ENCODE results near the gene HTR3C. TPM values are rescaled to one million over a fixed set of nuclear protein-coding genes. Genes with fewer than 3 reads are reported as not detected.
A peak's percentile ranks its signal among the peaks of the same experiment; 100 is the strongest.

Gene HTR3C
- total and polyA plus RNA-seq, 7 donors = 0.19 to 0.60 TPM; not detected in 5

- Histone ChIP-seq H3K27me3 (no peaks in the 10 kb centered on the region), H3K36me3 (peaks cover 0 to 23% (median 7%) of the 10 kb centered on the region in 4 donors), H3K27ac (no peak overlapping the region), H3K4me1 (peaks cover 0 to 27% (median 12%) of the 10 kb centered on the region in 4 donors), H3K9me3 (no peaks in the 10 kb centered on the region), H3K4me3 (peak overlapping the region in 1 of 4 donors; percentile 87)
- intact Hi-C loops (cut with DNase I) = loop anchor here (2.0 to 5.0 kb wide), 4 partner anchors 119 to 319 kb away; partner anchors contain the start of genes ABCF3, ALG3, EEF1AKMT4 and EIF2B5
- 54 to 81% methylated on average over 5 of the region's 5 CpGs for WGBS, 2 donors
- DNase-seq = no peak
- TF ChIP-seq POLR2AphosphoS5 (IDR thresholded peaks at IDR 0.05) (no peak), EP300 (IDR thresholded peaks at IDR 0.05) (no peak)
Measured at GRCh38 chr3:184016169-184016570, 36.7 kb upstream of the HTR3C start.

- peaks cover 0 to 18% (median 7%) of the 10 kb centered on the region in 4 donors for H3K36me3 ChIP-seq
- no peaks in the 10 kb centered on the region for H3K9me3 ChIP-seq
- H3K4me3 ChIP-seq = peak overlapping the region; percentile 78 to 98 (median 88)
- TF ChIP-seq EP300 (IDR thresholded peaks at IDR 0.05) = no peak
- no peak for TF ChIP-seq POLR2AphosphoS5 (IDR thresholded peaks at IDR 0.05)
- TF ChIP-seq, protein P1, sequence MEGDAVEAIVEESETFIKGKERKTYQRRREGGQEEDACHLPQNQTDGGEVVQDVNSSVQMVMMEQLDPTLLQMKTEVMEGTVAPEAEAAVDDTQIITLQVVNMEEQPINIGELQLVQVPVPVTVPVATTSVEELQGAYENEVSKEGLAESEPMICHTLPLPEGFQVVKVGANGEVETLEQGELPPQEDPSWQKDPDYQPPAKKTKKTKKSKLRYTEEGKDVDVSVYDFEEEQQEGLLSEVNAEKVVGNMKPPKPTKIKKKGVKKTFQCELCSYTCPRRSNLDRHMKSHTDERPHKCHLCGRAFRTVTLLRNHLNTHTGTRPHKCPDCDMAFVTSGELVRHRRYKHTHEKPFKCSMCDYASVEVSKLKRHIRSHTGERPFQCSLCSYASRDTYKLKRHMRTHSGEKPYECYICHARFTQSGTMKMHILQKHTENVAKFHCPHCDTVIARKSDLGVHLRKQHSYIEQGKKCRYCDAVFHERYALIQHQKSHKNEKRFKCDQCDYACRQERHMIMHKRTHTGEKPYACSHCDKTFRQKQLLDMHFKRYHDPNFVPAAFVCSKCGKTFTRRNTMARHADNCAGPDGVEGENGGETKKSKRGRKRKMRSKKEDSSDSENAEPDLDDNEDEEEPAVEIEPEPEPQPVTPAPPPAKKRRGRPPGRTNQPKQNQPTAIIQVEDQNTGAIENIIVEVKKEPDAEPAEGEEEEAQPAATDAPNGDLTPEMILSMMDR (IDR thresholded peaks at IDR 0.05) = peak in 2 of 4 experiments; percentile 74 to 99
- TF ChIP-seq POLR2A (IDR thresholded peaks at IDR 0.05) = no peak
- 9 to 13% methylated on average over 57 of the region's 57 CpGs for WGBS, 2 donors
- intact Hi-C loops (cut with DNase I) = loop anchor here (1.0 to 5.0 kb wide), 5 partner anchors 118 to 320 kb away; partner anchors contain the start of genes ABCF3, ALG3, EEF1AKMT4 and EIF2B5
- no peaks in the 10 kb centered on the region for H3K27me3 ChIP-seq
- peaks cover 0 to 27% (median 12%) of the 10 kb centered on the region in 4 donors for H3K4me1 ChIP-seq
- H3K27ac ChIP-seq = peak overlapping the region; percentile 83 to 85 (median 85)
- DNase-seq = peak; percentile 73
Measured at GRCh38 chr3:184016811-184017671, 35.8 kb upstream of the HTR3C start.

- Histone ChIP-seq H3K27ac (peak within 1 kb of the TSS; percentile 83 to 85 (median 85)), H3K4me1 (peaks cover 0 to 27% (median 12%) of the 10 kb centered on the region in 4 donors), H3K27me3 (no peaks in the 10 kb centered on the region), H3K4me3 (peak within 1 kb of the TSS; percentile 78 to 98 (median 88)), H3K36me3 (peaks cover 0 to 12% (median 7%) of the 10 kb centered on the region in 4 donors), H3K9me3 (no peaks in the 10 kb centered on the region)
- peak; percentile 97 for DNase-seq
- TF ChIP-seq POLR2AphosphoS5 (IDR thresholded peaks at IDR 0.05) (peak in 3 of 4 donors; percentile 61 to 73 (median 63)), POLR2A (IDR thresholded peaks at IDR 0.05) (no peak), EP300 (IDR thresholded peaks at IDR 0.05) (no peak)
- TF ChIP-seq, protein P1 (IDR thresholded peaks at IDR 0.05) = peak in 3 of 4 experiments; percentile 67 to 91 (median 76)
- WGBS, 2 donors = 0 to 1% methylated on average over 55 of the region's 55 CpGs
- intact Hi-C loops (cut with DNase I) = loop anchor here (1.0 to 5.0 kb wide), 5 partner anchors 117 to 321 kb away; partner anchors contain the start of genes ABCF3, ALG3, EEF1AKMT4 and EIF2B5
Measured at GRCh38 chr3:184017672-184018423, 35.0 kb upstream of the HTR3C start, which contains the start of gene ABCC5. ABCC5 (minus strand) TSS chr3:184017884; CDS start chr3:184014392, 3,492 bp downstream.

- TF ChIP-seq EP300 (IDR thresholded peaks at IDR 0.05) (no peak), POLR2A (IDR thresholded peaks at IDR 0.05) (no peak), POLR2AphosphoS5 (IDR thresholded peaks at IDR 0.05) (no peak)
- TF ChIP-seq, protein P1 (IDR thresholded peaks at IDR 0.05) = no peak
- Histone ChIP-seq H3K4me3 (peak overlapping the region; percentile 78 to 98 (median 88)), H3K36me3 (peaks cover 0 to 7% (median 3%) of the 10 kb centered on the region in 4 donors), H3K27me3 (no peaks in the 10 kb centered on the region), H3K4me1 (peaks cover 0 to 27% (median 12%) of the 10 kb centered on the region in 4 donors), H3K27ac (peak overlapping the region; percentile 83 to 85 (median 85)), H3K9me3 (no peaks in the 10 kb centered on the region)
- intact Hi-C loops (cut with DNase I) = loop anchor here (5.0 kb wide), 3 partner anchors 169 to 321 kb away; partner anchors contain the start of genes ABCF3, ALG3, EEF1AKMT4 and YEATS2
- DNase-seq = no peak
- 88 to 91% methylated on average over 21 of the region's 21 CpGs for WGBS, 2 donors
Measured at GRCh38 chr3:184018424-184018973, 34.3 kb upstream of the HTR3C start.
